T1000 (cell line): ENCODE data around the gene IDI1.
A peak's percentile ranks its signal among the peaks of the same experiment; 100 is the strongest.
"Not testable (repeated sequence)": the region's sequence is repeated elsewhere in the genome, so short reads cannot be mapped to it uniquely, and the experiment has no call there.

ENCODE experiments used
- DNase-seq: peaks from one replicate; lab custom pipeline; 2025; ENCODE audit warnings: mixed read lengths; lab: John Stamatoyannopoulos, UW

The IDI1 gene

DNA sequence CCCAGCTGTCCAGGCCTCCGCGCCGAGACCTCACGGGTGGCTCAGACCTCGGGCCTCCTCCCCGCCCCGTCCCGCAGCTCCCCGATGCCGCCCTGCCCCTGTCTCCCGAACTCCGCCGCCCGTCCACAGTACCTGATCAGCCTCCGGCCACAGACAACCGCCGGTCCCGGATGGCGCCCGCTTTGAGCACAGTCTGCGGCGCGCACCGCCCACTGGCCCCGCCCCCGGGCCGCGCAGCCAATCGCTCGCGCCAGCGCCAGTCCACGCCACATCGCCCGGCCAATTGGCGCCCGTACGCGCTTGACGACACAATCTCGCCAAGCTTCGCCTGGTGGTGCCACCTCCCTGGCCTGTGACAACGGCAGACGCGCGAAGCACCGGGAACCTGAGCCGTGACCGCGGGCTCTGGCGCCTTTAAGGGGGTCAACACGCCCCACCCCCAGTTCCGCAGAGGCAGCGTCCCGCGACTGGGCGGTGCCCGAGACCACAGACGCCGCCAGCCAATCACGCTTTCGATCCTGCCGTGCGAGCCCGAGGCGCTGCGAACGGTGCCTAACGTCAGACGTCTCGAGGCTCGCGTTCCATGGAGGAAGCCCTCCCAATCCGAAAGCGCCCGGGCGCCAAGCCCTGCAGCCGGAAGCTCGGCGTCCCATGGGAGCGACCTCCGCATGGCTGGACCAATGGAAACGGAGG, at the start of gene IDI1:
Gene IDI1, minus strand, starts transcription at position 388 of the 693 bp plus-strand sequence. Its CDS starts 116 bp downstream, at position 272.
- DNase-seq = peak; percentile 92

GRCh38 chr10:1097436-1097835, 48.5 kb upstream of the IDI1 start:
- no peak for DNase-seq

DNA sequence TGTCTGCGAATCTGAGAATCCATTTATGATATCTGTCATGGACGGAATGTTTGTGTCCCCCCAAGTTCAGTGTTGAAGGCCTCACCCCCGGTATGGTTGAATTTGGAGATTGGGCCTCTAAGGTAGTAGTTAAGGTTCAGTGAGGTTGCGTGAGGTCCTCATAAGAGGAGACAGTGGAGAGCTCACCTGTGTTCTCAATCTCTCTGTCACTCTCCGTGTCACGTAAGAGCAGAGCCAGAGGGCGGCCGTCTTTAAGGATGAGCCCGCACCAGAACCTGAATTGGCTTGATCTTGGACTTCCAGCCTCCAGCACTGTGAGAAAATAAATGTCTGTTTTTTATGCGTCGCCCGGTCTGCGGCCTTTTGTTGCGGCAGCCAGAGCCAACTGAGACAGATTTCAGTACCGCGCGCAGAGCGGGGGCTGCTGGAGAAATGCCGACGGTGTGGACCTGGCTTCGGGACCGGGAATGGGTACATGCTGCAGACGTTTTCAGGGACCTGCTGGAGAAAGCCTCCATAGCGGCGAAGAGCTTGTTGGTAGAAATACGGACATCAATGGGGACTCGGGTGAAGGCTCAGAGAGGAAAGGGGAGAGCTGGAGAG, 47.5 kb upstream of the IDI1 start:
- DNase-seq = no peak

GRCh38 chr10:1095498-1095897, 46.6 kb upstream of the IDI1 start:
- DNase-seq = no peak

GRCh38 chr10:1094112-1095057, 45.5 kb upstream of the IDI1 start:
- DNase-seq = no peak

GRCh38 chr10:1093696-1094095, 44.8 kb upstream of the IDI1 start:
- no peak for DNase-seq

DNA sequence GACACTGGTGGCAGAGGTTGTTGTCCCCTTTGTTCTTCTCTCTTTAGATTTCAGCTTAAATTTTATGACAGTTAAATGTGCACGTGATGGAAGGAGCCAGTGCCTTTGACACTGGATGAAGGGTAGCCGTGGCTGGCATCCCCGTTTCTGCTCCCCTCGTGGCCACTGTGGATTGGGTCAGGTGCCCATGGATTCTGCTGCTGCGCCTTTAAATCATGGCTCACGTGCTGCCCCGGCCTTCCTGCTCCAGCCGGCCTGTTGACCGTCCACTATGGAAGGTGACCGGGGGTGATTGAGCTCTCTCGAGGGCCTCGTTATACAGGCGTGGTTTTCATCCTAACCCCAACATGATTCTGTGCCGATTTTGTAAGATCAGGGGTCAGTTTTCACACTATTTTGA, 41.8 kb upstream of the IDI1 start:
- DNase-seq = no peak

DNA sequence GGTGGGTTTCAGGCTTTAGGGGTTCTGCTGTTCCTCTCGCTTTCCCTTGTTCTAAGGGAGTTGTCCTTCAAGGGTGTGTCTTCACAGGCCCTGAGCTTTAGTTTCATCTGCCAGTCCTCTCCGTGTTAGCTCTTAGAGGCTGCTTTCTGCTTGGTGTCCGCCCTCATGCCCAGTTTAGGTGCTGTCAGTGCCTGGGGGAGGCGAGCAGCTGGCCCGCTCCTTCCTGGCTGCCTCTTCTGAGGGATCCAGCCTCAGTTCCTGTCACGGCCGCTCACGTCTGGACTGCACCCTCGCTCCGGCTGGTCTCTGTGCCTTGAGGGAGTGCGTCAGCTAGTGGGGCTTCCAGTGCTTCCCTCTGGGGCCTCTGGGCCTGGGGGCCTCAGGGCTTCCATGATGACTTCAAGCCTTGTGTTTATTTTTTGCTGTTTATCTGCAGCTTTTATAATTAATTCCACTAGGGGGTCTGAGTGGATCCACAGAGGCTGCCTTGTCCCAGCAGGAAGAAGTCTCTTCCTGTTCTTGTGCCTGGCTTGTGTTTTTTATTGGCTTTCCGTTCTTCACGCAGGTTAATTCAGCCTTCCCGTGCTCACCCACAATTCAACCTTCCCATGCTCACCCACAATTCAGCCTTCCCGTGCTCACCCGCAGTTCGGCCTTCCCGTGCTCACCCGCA, 40.2 kb upstream of the IDI1 start:
- no peak for DNase-seq

GRCh38 chr10:1086787-1087186, 37.9 kb upstream of the IDI1 start:
- no peak for DNase-seq

DNA sequence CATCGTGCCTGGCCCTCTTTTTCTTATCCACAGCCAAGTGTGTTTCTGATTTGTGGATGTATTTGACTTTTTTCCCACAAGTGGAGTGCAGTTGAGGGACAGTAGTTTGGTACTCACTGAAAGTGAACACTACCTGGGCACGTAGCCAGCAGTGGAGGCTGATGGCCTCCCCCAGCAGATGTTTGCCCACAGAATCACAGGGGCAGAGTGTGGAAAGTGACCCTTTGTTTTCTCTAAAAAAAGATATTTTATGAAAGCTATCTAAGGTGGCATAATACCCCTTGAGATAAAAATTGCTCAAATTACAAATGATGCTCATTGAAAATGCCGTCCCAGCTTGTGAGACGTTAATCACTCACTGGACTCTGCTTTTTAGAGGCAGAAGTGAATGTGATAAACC, 36.3 kb upstream of the IDI1 start:
- DNase-seq = no peak

- DNase-seq = no peak
These were observed 35.4 kb upstream of the IDI1 start for GRCh38 chr10:1084011-1084950.

- DNase-seq = no peak
These were observed 34.7 kb upstream of the IDI1 start for GRCh38 chr10:1083581-1083980.

- no peak for DNase-seq
These were observed 29.7 kb upstream of the IDI1 start for GRCh38 chr10:1078668-1079067.

GRCh38 chr10:1074748-1075308, 25.9 kb upstream of the IDI1 start:
- DNase-seq = no peak

DNA sequence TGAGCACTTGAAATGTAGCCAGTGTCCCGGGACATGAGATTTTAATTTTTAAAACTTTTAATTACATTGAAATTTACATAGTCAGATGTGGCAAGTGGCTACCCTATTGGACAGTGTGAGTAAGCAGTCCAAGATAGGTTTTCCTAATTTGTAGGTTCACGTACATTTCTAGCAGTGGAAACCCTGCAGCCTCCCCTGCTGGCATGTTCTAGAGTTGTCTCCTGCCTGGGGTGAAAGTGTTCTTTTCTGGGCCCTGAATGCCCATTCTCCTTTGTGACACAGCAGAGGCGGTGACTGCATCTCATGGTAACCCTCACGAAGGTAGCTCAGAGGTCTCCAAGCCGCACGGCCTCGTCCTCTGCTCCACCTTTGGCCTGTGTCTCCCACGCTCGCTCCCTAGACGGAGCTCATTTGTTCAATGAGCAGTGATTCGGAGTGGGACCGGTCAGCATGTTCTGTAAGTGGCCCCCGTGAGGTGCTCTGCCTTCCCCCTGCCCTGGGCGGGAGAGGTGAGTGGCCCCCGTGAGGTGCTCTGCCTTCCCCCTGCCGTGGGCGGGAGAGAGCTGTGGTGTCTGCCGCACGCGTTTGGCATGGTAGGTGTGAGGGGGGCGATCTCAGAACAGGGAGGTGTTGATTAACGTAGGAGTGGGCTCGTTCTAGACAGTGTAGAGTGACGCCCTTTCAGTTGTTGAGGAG, 25.3 kb upstream of the IDI1 start:
- DNase-seq = no peak

- no peak for DNase-seq
These were observed 22.0 kb upstream of the IDI1 start for GRCh38 chr10:1070919-1071318.

DNA sequence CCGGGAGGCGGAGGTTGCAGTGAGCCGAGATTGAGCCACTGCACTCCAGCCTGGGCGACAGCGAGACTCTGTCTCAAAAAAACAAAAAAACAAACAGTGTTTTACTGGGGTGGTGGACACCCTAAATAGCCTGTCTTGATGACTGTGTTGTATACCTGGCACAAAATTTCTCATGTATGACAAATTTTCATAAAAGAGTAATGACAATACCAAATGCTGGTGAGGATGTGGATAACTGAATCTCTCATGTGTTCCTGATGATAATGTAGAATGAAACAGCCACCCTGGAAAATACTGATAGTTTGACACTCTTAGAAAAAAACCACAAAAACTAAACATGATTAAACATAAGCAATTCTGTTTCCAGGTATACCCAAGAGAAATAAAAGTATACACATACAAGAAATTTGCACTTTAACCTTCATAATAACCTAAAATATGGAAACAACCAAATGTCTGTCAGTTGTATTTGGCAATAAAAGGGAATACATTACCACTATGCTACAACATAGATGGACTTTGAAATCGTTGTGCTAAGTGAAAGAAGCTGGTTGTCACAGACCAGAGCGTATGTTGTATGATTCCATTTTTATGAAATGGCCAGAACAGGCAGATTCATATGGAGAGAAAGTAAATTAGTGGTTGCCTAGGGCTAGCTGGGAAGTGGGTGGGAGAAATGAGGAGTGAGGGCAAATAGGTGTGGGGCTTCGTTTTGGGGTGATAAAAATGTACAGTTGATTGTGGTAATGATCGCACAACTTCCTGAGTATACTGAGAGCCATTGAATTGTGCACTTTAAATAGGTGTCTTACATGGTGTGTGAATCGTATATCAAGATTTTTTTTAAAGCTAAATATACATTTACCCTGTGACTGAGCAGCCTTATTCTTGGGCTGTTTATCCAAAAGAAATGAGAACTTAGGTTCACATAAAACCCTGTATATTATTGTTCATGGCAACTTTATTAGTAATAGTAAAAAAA, 19.8 kb upstream of the IDI1 start:
- DNase-seq = no peak

- DNase-seq = not testable (repeated sequence)
These were observed 17.8 kb upstream of the IDI1 start for GRCh38 chr10:1066734-1067133.

- DNase-seq = no peak
These were observed 16.0 kb upstream of the IDI1 start for GRCh38 chr10:1064964-1065247.
